Measurements from ENCODE around the gene FOXJ3. TPM values are rescaled to one million over a fixed set of nuclear protein-coding genes. Genes with fewer than 3 reads are reported as not detected.

FOXJ3 gene
- total RNA-seq, 1 experiment from 2014 or later: 42.2 TPM

GRCh38 chr1:42176902-42177519 is 158.0 kb downstream of the FOXJ3 start:
- no TSS peak for BruUV-seq (replicated peaks)
- POLR2A ChIA-PET: interaction anchor here (0.6 to 1.1 kb wide), 4 partner anchors 25 to 159 kb away, joined by 3 read pairs; no protein-coding TSS in a partner anchor
- intact Hi-C loops (cut with micrococcal nuclease): loop anchor here (1.0 to 2.0 kb wide), 2 partner anchors 157 to 286 kb away; partner anchors contain the start of gene CCDC30

DNA sequence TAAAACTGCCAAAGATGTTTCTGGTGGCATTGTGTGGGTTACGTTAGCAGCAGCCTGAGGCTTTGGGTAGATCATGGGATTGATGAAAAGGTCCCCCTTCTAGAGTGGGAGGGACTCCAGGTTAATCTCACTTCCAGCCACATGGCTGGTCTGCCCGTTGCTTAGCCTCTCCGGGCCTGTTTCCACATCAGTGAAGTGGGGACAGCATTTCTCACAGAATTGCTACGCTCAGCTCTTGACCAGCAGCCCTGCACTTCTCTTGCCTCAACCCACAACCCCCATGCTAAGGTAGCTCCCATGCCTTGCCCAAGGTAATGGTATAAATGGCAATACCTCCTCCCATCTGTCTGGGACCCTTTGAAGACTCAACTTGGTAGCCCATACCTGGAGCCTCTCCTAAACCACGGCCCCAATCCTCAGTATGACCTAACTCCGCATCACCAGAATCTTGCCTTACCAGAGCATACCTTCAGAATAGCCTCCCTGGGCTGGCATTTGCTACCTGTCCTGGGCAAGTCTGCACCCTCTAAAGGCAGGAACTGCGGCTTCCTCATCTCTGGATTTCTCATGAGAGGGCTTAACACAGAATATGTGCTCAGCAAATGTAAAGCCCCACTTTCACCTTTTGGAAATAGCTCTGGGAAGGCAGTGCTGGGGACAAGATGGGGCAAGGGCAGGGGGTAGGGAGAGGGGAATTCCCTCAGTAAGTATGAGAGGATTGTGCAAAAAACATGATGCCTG is 159.6 kb downstream of the FOXJ3 start:
- Mint-ChIP-seq H3K27me3 (ENCODE audit: insufficient read depth, unreplicated experiment) (no peaks in the 10 kb centered on the region), H3K27ac (ENCODE audit: low read depth, unreplicated experiment) (no peak overlapping the region), H3K9me3 (ENCODE audit: unreplicated experiment) (no peaks in the 10 kb centered on the region), H3K36me3 (ENCODE audit: insufficient read depth, unreplicated experiment) (peaks cover 11% of the 10 kb centered on the region), H3K4me3 (ENCODE audit: unreplicated experiment) (no peak overlapping the region), H3K4me1 (ENCODE audit: insufficient read depth, unreplicated experiment) (peaks cover 23% of the 10 kb centered on the region)
- no peak for TF ChIP-seq CTCF (IDR thresholded peaks at IDR 0.05; ENCODE audit: unreplicated experiment)
- no peak for DNase-seq (ENCODE audit: unreplicated experiment)
- intact Hi-C loops (cut with micrococcal nuclease): loop anchor here (2.0 kb wide), 1 partner anchor 287 kb away; the partner anchor contains the start of gene CCDC30
- POLR2A ChIA-PET: interaction anchor here (0.9 to 2.8 kb wide), 6 partner anchors 10 to 162 kb away, joined by 3 to 23 read pairs (median 4); partner anchors contain the start of genes FOXJ3 and GUCA2A
- BruUV-seq (replicated peaks): no TSS peak
- CTCF ChIA-PET: interaction anchor here (0.7 to 6.2 kb wide), 14 partner anchors 10 to 791 kb away, joined by 3 to 87 read pairs (median 4); partner anchors contain the start of gene FOXJ3

More at GRCh38 chr1:42176902-42177519, 158.0 kb downstream of the FOXJ3 start:
- H3K4me1 Mint-ChIP-seq (ENCODE audit: insufficient read depth, unreplicated experiment): peaks cover 23% of the 10 kb centered on the region
- H3K27me3 Mint-ChIP-seq (ENCODE audit: insufficient read depth, unreplicated experiment): no peaks in the 10 kb centered on the region
- H3K27ac Mint-ChIP-seq (ENCODE audit: low read depth, unreplicated experiment): no peak overlapping the region
- peak; percentile 73 for TF ChIP-seq CTCF (IDR thresholded peaks at IDR 0.05; ENCODE audit: unreplicated experiment)
- H3K4me3 Mint-ChIP-seq (ENCODE audit: unreplicated experiment): no peak overlapping the region
- CTCF ChIA-PET: interaction anchor here (0.5 to 1.7 kb wide), 9 partner anchors 8 to 280 kb away, joined by 3 to 5 read pairs (median 4); no protein-coding TSS in a partner anchor
- peaks cover 24% of the 10 kb centered on the region for H3K36me3 Mint-ChIP-seq (ENCODE audit: insufficient read depth, unreplicated experiment)
- DNase-seq (ENCODE audit: unreplicated experiment): peak; percentile 57
- H3K9me3 Mint-ChIP-seq (ENCODE audit: unreplicated experiment): no peaks in the 10 kb centered on the region

DNA sequence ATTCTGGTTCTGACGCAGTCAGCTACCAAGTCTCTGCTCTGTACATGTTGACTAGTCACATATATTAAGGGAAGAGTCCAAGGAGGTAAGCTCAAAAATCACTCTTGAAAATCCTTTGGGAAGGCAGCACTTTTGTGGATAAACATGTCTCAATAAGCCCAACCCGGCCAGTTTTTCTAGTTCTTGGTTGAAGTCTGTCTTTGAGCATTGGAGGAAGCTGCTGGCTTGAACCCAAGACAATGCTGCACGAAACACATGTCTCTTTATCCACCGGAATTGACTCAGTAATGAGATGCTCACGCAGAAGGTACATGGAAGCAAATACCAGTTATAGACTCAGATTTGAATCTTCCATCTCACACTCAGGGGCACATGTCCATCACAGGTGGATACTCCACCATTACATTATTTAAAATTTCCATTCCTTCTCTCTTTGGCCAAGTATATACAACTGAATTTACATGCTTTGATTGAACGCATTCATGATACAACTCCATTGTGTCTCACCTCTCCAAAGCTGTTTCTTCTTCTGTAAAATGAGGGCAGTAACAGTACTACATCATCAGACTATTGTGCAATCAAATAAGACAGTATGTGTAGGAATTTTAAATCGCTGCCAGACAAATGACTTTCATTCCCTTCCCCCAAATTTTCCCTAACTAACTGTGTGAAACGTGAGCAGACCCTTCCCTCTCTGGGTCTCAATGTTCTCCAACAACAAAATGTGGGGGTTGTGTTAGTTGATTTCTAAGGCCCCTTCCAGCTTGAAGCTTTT is 160.9 kb downstream of the FOXJ3 start:
- POLR2A ChIA-PET: interaction anchor here (0.6 to 2.8 kb wide), 21 partner anchors 9 to 593 kb away, joined by 3 to 23 read pairs (median 4); partner anchors contain the start of genes C1orf50, CCDC30, FOXJ3 and GUCA2A

More for the DNA sequence above, 160.9 kb downstream of the FOXJ3 start:
- TSS peak; percentile 2 for BruUV-seq (replicated peaks)
- H3K36me3 Mint-ChIP-seq (ENCODE audit: insufficient read depth, unreplicated experiment): peaks cover 5% of the 10 kb centered on the region
- peak; percentile 39 for DNase-seq (ENCODE audit: unreplicated experiment)
- no peak for TF ChIP-seq CTCF (IDR thresholded peaks at IDR 0.05; ENCODE audit: unreplicated experiment)
- H3K27me3 Mint-ChIP-seq (ENCODE audit: insufficient read depth, unreplicated experiment): no peaks in the 10 kb centered on the region
- no peak overlapping the region for H3K4me3 Mint-ChIP-seq (ENCODE audit: unreplicated experiment)
- CTCF ChIA-PET: interaction anchor here (0.6 to 6.2 kb wide), 60 partner anchors 9 to 1683 kb away, joined by 3 to 87 read pairs (median 4); partner anchors contain the start of genes FOXJ3, GUCA2A and GUCA2B
- peaks cover 23% of the 10 kb centered on the region for H3K4me1 Mint-ChIP-seq (ENCODE audit: insufficient read depth, unreplicated experiment)
- intact Hi-C loops (cut with micrococcal nuclease): loop anchor here (1.0 to 5.0 kb wide), 3 partner anchors 27 to 602 kb away; no protein-coding TSS in a partner anchor
- H3K9me3 Mint-ChIP-seq (ENCODE audit: unreplicated experiment): no peaks in the 10 kb centered on the region
- no peak overlapping the region for H3K27ac Mint-ChIP-seq (ENCODE audit: low read depth, unreplicated experiment)
